ENCODE results near the gene RLF.

Gene RLF

GRCh38 chr1:40276122-40276521 is 114.9 kb downstream of the RLF start:
- no peak for DNase-seq

GRCh38 chr1:40281853-40282252 is 120.7 kb downstream of the RLF start:
- DNase-seq, result no peak

Measured in stimulated activated CD4-positive, alpha-beta T cell treated with anti-CD3 and anti-CD28 coated beads, Interleukin-15, amount 100 ng/mL, for 24 hours (primary cell).